ENCODE measurements around the gene SMARCC2. TPM values are rescaled to one million over a fixed set of nuclear protein-coding genes. Genes with fewer than 3 reads are reported as not detected.

SMARCC2 gene
- total RNA-seq, 1 experiment from 2014 or later, result 150 TPM

DNA sequence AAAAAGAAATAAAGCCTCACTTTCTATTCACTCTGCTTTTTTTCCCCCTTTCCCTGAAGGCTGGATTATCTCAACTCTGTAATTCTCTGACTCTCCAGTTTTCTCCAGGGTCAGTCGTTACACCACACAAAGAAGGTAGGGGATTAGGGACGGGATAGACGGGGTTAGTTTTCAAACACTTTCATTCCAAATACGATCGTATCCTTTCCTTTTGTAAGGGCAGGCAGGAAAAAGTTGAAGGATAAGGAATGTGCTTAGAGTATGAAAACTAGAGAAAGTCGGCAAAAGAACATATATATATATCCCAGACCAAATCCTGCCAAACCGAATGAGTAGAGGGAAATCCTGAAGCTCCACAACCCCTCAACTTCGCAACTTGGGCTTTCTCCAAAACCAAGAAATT lies 61.8 kb downstream of the SMARCC2 start:
- TF ChIP-seq, protein P1, sequence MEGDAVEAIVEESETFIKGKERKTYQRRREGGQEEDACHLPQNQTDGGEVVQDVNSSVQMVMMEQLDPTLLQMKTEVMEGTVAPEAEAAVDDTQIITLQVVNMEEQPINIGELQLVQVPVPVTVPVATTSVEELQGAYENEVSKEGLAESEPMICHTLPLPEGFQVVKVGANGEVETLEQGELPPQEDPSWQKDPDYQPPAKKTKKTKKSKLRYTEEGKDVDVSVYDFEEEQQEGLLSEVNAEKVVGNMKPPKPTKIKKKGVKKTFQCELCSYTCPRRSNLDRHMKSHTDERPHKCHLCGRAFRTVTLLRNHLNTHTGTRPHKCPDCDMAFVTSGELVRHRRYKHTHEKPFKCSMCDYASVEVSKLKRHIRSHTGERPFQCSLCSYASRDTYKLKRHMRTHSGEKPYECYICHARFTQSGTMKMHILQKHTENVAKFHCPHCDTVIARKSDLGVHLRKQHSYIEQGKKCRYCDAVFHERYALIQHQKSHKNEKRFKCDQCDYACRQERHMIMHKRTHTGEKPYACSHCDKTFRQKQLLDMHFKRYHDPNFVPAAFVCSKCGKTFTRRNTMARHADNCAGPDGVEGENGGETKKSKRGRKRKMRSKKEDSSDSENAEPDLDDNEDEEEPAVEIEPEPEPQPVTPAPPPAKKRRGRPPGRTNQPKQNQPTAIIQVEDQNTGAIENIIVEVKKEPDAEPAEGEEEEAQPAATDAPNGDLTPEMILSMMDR (IDR thresholded peaks at IDR 0.05; ENCODE audit: unreplicated experiment), result no peak
- Mint-ChIP-seq H3K27ac (ENCODE audit: unreplicated experiment) (peak overlapping the region; percentile 72), H3K4me1 (ENCODE audit: low read depth, unreplicated experiment) (peaks cover 35% of the 10 kb centered on the region), H3K9me3 (ENCODE audit: low read depth, unreplicated experiment) (no peaks in the 10 kb centered on the region), H3K27me3 (ENCODE audit: unreplicated experiment) (no peaks in the 10 kb centered on the region), H3K36me3 (ENCODE audit: insufficient read depth, unreplicated experiment) (peaks cover 58% of the 10 kb centered on the region), H3K4me3 (ENCODE audit: low read depth, unreplicated experiment) (peak overlapping the region; percentile 98)
- intact Hi-C loops (cut with micrococcal nuclease; ENCODE audit: unreplicated experiment), result loop anchor here (2.0 to 10.0 kb wide), 3 partner anchors 31 to 337 kb away; partner anchors contain the start of genes MYL6 and SPRYD4
- no peak for DNase-seq
- CTCF ChIA-PET, result interaction anchor here (0.5 to 4.8 kb wide), 13 partner anchors 9 to 509 kb away, joined by 3 to 25 read pairs (median 5); partner anchors contain the start of genes ANKRD52, MYL6, MYL6B and RNF41
- BruUV-seq (replicated peaks), result no TSS peak

GRCh38 chr12:56126732-56127239 lies 62.5 kb downstream of the SMARCC2 start:
- peak overlapping the region; percentile 98 for H3K4me3 Mint-ChIP-seq (ENCODE audit: low read depth, unreplicated experiment)
- H3K27ac Mint-ChIP-seq (ENCODE audit: unreplicated experiment), result peak overlapping the region; percentile 72
- TF ChIP-seq, protein P1 (IDR thresholded peaks at IDR 0.05; ENCODE audit: unreplicated experiment), result no peak
- peaks cover 51% of the 10 kb centered on the region for H3K36me3 Mint-ChIP-seq (ENCODE audit: insufficient read depth, unreplicated experiment)
- CTCF ChIA-PET, result interaction anchor here (0.9 to 4.8 kb wide), 5 partner anchors 9 to 337 kb away, joined by 3 to 25 read pairs (median 4); partner anchors contain the start of genes MYL6, RNF41, SMARCC2 and ZC3H10
- H3K9me3 Mint-ChIP-seq (ENCODE audit: low read depth, unreplicated experiment), result no peaks in the 10 kb centered on the region
- no peak for DNase-seq
- peaks cover 35% of the 10 kb centered on the region for H3K4me1 Mint-ChIP-seq (ENCODE audit: low read depth, unreplicated experiment)
- BruUV-seq (replicated peaks), result no TSS peak
- intact Hi-C loops (cut with micrococcal nuclease; ENCODE audit: unreplicated experiment), result loop anchor here (2.0 to 10.0 kb wide), 3 partner anchors 32 to 338 kb away; partner anchors contain the start of genes MYL6 and SPRYD4
- H3K27me3 Mint-ChIP-seq (ENCODE audit: unreplicated experiment), result no peaks in the 10 kb centered on the region

GRCh38 chr12:56124133-56124532 lies 65.2 kb downstream of the SMARCC2 start:
- intact Hi-C loops (cut with micrococcal nuclease; ENCODE audit: unreplicated experiment), result loop anchor here (10.0 kb wide), 1 partner anchor 341 kb away; the partner anchor contains the start of gene SPRYD4
- CTCF ChIA-PET, result interaction anchor here (0.6 to 1.2 kb wide), 3 partner anchors 38 to 66 kb away, joined by 3 to 12 read pairs (median 5); partner anchors contain the start of gene SMARCC2
- no peak for DNase-seq

GRCh38 chr12:56122637-56123036 lies 66.6 kb downstream of the SMARCC2 start:
- DNase-seq, result no peak
- Mint-ChIP-seq H3K36me3 (ENCODE audit: insufficient read depth, unreplicated experiment) (peaks cover 32% of the 10 kb centered on the region), H3K4me3 (ENCODE audit: low read depth, unreplicated experiment) (no peak overlapping the region), H3K27me3 (ENCODE audit: unreplicated experiment) (no peaks in the 10 kb centered on the region), H3K27ac (ENCODE audit: unreplicated experiment) (no peak overlapping the region), H3K4me1 (ENCODE audit: low read depth, unreplicated experiment) (peaks cover 36% of the 10 kb centered on the region), H3K9me3 (ENCODE audit: low read depth, unreplicated experiment) (no peaks in the 10 kb centered on the region)
- BruUV-seq (replicated peaks), result no TSS peak
- CTCF ChIA-PET, result interaction anchor here (1.2 kb wide), 1 partner anchor 66 kb away, joined by 5 read pairs; no protein-coding TSS in a partner anchor
- TF ChIP-seq, protein P1 (IDR thresholded peaks at IDR 0.05; ENCODE audit: unreplicated experiment), result no peak
- intact Hi-C loops (cut with micrococcal nuclease; ENCODE audit: unreplicated experiment), result loop anchor here (10.0 kb wide), 1 partner anchor 342 kb away; the partner anchor contains the start of gene SPRYD4

More at GRCh38 chr12:56124133-56124532, 65.2 kb downstream of the SMARCC2 start:
- H3K4me3 Mint-ChIP-seq (ENCODE audit: low read depth, unreplicated experiment), result no peak overlapping the region
- H3K9me3 Mint-ChIP-seq (ENCODE audit: low read depth, unreplicated experiment), result no peaks in the 10 kb centered on the region
- H3K27me3 Mint-ChIP-seq (ENCODE audit: unreplicated experiment), result no peaks in the 10 kb centered on the region
- H3K36me3 Mint-ChIP-seq (ENCODE audit: insufficient read depth, unreplicated experiment), result peaks cover 32% of the 10 kb centered on the region
- BruUV-seq (replicated peaks), result no TSS peak
- peaks cover 32% of the 10 kb centered on the region for H3K4me1 Mint-ChIP-seq (ENCODE audit: low read depth, unreplicated experiment)
- no peak overlapping the region for H3K27ac Mint-ChIP-seq (ENCODE audit: unreplicated experiment)
- TF ChIP-seq, protein P1 (IDR thresholded peaks at IDR 0.05; ENCODE audit: unreplicated experiment), result no peak
